Lung microvascular endothelial cell (primary cell): ENCODE data around the gene MLF2. TPM values are rescaled to one million over a fixed set of nuclear protein-coding genes. Genes with fewer than 3 reads are reported as not detected.

Source experiments
- DNase-seq, 2 donors: peaks; one replicate each; pipeline versions ENCODE4 v3.0.0 to v3.0.0-alpha.2; 2010; ENCODE audit warnings: low read depth in 2 of 2
- total RNA-seq: library from RNA; depleted of rRNA; stranded (reverse); fragments of >200 nt; gene quantifications from 2 replicates; pipeline ENCODE4 v1.2.1, GENCODE V29; 2014

The MLF2 gene
- 69.8 and 70.2 TPM in 2 replicates for total RNA-seq

- peak; percentile 99 to 100 for DNase-seq
Observed at GRCh38 chr12:6752921-6753771, at the start of gene MLF2. Gene MLF2 (minus strand): TSS chr12:6753141. CDS start chr12:6752334, 807 bp downstream.

- no peak for DNase-seq
Observed at GRCh38 chr12:6799147-6799546, 46.2 kb upstream of the MLF2 start.

DNA sequence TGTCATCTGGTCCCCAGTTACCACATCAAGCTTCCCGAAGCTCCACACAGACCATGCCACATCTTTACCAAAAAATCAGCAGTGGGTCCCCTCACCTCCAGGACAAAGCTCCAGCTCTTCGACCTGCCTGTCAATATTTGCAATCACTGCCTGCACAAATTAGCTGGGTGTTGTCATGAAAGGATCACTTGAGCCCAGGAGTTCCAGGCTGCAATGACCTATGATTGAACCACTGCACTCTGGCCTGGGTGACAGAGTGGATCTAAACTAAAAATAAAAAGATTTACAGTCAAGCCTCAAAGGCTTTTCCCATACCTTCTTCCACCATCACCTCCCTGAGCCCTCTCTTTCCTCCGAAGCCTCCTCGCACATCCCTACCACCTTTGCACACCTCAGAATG is 43.6 kb upstream of the MLF2 start:
- no peak for DNase-seq

DNA sequence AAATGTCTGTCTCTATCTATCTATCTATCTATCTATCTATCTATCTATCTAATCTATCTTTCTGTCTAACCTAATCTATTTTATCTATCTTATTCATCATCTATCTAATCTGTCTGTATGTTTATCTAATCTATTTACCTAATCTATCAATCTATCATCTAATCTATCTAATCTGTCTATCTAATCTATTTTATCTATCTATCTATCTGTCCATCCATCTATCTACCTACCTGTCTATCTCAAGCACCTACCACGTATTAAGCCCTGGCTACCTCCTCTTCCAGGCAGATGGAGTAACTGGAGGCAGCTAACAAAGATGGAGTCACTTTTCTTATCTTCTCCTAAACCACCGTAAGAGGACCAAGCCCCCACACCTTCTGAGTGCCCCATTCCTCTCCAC is 42.1 kb upstream of the MLF2 start:
- DNase-seq = no peak

GRCh38 chr12:6792522-6793201 is 39.7 kb upstream of the MLF2 start:
- DNase-seq = no peak

DNA sequence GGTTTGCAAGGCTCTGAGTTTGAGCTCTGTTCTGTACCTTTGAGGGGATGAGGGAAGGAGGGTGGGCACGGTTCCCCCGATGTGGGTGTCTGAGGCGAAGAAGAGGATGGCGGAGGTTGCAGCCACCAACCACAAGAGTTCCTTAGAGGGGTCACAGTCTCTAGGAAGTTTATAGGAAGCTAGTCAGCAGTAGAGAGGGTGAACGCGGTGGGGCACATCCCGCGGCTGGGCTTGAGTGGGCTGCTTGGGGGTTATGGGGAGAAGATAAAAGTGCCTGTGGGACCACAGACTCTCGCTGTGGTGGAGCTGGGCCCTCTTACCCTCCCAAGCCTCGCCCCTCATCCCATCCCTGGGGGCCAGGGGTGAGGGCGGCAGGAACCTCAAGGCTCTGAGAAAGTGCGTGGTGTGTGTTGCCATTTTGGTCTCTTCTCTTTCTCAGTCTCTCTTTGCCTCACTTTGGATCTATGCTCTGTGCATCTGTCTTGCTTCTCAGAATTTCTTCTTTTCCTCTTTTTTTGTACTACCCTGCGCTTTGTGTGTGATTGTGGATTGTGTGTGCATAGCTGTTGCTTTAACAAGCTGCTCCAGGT is 39.1 kb upstream of the MLF2 start:
- no peak for DNase-seq

GRCh38 chr12:6790496-6791150 is 37.7 kb upstream of the MLF2 start:
- DNase-seq = no peak

- DNase-seq = no peak
Observed at GRCh38 chr12:6788972-6789924, 36.3 kb upstream of the MLF2 start, which contains the start of gene CD4. Gene CD4 (plus strand): TSS chr12:6789528. CDS start chr12:6800139, 10,611 bp downstream.

DNA sequence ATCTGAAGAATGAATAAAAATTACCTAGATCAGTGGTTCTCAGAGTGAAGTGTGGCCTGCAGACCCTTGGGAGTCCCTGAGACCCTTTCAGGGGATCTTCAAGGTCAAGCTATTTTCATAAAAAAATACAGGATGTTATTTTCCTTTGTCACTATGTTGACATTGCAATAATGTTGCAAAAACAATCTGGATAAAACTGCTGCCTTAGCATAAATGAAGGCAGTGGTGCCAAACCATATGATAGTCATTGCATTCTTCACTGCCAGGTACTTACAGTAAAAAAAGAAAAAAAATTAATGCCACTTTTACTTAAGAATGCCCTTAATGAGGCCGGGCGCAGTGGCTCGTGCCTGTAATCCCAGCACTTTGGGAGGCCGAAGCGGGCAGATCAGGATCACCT is 34.4 kb upstream of the MLF2 start:
- DNase-seq = no peak

DNA sequence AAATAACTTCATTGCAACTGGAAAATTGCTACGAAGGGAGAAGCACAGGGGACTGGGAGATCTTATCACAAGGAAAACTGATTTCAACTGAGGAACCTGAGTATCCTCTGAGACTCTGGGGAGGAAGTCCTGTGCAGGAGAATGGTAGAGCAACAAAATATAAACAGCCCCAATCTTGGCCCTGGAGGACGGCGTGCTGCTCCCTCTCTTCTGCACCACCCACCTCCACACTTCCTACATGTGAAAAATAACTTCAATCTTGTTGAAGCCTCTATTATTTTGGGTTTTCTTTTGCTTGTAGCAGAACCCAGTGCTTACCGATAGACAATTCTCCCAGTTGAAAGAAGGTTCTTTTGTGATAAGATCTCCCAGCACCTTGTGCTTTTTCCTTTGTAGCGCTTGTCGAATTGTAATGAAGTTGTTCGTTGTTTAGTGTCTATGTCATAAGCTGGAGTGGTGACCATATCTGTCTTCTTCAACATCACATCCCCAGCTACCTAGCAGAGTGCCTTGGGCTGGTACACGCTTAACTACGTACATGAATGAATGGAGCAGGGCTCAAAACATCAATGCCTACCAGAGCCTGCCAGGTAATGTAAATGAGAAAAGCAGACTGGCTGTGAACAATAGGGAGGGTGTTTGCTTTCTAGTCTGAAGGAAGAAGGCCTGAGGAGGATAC is 33.6 kb upstream of the MLF2 start:
- no peak for DNase-seq

- peak; percentile 48 to 59 for DNase-seq
Observed at GRCh38 chr12:6784761-6785160, 31.8 kb upstream of the MLF2 start.

GRCh38 chr12:6784296-6784695 is 31.4 kb upstream of the MLF2 start:
- no peak for DNase-seq

DNA sequence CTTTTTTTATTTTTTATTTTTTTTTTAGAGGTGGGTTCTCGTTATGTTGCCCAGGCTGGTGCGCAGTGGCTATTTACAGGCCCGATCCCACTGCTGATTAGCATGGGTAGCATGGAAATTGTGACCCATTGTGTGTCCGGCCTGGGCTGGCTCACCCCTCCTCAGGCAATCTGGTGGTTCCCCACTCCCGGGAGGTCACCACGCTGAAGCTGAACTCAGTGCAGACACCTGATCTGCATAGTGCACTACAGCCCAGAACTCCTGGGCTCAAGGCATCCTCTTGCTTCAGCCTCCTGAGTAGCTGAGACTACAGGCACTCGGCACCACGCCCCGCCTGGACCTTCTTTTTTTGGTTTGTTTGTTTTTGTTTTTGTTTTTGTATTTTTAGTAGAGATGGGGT is 30.9 kb upstream of the MLF2 start:
- no peak for DNase-seq

DNA sequence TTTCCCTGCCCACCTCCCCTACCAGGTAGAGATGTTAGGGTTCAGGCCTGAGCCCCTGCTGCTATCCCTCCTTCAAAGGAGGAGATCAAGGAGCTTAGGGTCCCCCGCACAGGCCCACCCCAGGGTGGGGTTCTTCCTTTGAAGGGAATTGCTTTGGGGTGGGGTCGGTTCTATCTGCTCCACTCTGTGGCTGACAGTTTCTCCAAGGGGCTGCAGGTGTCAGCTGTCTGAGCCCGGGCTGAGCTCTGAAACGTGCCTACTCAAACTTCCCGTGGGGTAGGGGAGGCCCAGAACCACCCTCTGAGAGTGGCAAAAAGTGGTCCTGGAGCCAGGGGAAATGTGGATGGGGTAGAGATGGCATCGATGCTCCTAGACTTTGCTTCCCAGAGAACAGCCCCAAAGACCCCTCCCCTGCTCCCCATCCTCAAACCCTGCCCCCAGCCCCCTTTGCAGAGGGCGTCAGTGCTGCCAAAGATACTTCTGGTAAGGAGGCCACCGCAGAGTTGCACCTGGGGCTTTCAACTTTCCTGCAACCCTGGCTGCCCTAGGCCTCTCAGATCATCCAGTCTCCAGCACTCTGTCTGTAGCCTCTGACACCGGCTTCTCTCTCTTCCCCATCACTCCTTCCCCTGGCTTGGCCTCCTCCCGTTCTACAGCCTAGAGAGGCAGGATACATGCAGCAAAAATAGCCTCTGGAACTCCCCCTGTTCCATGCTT is 30.1 kb upstream of the MLF2 start:
- DNase-seq = no peak

DNA sequence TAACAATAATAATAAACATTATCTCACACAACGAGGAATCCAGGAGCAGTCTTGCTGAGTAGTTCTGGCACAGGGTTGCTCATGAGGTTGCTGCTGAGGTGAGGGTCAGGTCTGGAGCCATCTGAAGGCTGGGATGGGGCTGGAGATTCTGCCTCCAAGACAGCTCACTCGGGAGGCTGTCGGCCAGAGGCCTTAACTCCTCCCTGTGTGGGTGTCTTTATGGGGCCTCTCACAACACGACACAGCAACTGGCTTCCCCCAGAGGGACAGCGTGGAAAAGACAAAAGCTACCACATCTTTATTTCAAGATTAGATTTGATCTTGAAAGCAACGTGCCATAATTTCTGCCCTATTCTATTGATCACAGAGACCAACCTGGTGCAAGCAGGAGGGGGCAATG is 29.2 kb upstream of the MLF2 start:
- no peak for DNase-seq

DNA sequence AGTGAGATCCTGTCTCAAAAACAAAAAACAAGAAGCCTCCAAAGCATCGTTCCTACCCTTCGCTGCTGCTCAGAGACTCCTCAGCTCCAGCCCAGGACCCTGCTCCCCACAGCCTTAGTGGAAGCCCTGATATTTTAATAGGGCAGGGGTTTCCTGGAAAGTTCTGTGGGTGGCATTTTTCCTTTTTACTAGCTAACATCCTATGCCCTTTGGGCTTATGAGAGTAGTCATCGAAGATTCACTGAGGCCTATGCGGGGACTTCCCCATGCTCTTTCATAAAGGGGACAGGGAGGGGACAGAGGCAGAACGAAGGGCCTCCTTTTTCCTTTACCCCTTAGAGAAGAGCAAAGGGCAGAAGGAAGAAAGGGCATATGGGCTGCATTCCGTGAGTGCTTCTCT is 27.6 kb upstream of the MLF2 start:
- no peak for DNase-seq

GRCh38 chr12:6779708-6780432 is 26.9 kb upstream of the MLF2 start:
- no peak for DNase-seq

- DNase-seq = peak; percentile 90 to 95
Observed at GRCh38 chr12:6778574-6779550, 25.9 kb upstream of the MLF2 start.
